Measurements from ENCODE around the gene DNAI2. TPM values are rescaled to one million over a fixed set of nuclear protein-coding genes. Genes with fewer than 3 reads are reported as not detected.

Gene DNAI2
- total and polyA plus RNA-seq, 7 donors = not detected

- no peaks in the 10 kb centered on the region for H3K9me3 ChIP-seq
- no peaks in the 10 kb centered on the region for H3K4me1 ChIP-seq
- no peaks in the 10 kb centered on the region for H3K36me3 ChIP-seq (ENCODE audit: insufficient read depth in 1 of 2, low read depth in 1 of 2)
- intact Hi-C loops (cut with DNase I) = no loop called here
- WGBS, 3 donors = 58 to 63% (median 58%) methylated on average over 15 of the region's 15 CpGs
- DNase-seq (no peak), ATAC-seq (no peak)
- H3K27ac ChIP-seq = no peak overlapping the region
- no peaks in the 10 kb centered on the region for H3K27me3 ChIP-seq (ENCODE audit: insufficient read depth in 3 of 3, low read length in 2 of 3)
- TF ChIP-seq, protein P1, sequence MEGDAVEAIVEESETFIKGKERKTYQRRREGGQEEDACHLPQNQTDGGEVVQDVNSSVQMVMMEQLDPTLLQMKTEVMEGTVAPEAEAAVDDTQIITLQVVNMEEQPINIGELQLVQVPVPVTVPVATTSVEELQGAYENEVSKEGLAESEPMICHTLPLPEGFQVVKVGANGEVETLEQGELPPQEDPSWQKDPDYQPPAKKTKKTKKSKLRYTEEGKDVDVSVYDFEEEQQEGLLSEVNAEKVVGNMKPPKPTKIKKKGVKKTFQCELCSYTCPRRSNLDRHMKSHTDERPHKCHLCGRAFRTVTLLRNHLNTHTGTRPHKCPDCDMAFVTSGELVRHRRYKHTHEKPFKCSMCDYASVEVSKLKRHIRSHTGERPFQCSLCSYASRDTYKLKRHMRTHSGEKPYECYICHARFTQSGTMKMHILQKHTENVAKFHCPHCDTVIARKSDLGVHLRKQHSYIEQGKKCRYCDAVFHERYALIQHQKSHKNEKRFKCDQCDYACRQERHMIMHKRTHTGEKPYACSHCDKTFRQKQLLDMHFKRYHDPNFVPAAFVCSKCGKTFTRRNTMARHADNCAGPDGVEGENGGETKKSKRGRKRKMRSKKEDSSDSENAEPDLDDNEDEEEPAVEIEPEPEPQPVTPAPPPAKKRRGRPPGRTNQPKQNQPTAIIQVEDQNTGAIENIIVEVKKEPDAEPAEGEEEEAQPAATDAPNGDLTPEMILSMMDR (IDR thresholded peaks at IDR 0.05) = no peak
- no peak overlapping the region for H3K4me3 ChIP-seq
Measured at GRCh38 chr17:74307984-74308773, 34.1 kb downstream of the DNAI2 start.

- TF ChIP-seq, protein P1 (IDR thresholded peaks at IDR 0.05) = no peak
- Histone ChIP-seq H3K4me3 (no peak overlapping the region), H3K36me3 (ENCODE audit: insufficient read depth in 1 of 2, low read depth in 1 of 2) (no peaks in the 10 kb centered on the region), H3K4me1 (no peaks in the 10 kb centered on the region), H3K27me3 (ENCODE audit: insufficient read depth in 3 of 3, low read length in 2 of 3) (no peaks in the 10 kb centered on the region), H3K9me3 (no peaks in the 10 kb centered on the region), H3K27ac (no peak overlapping the region)
- no peak for ATAC-seq
- intact Hi-C loops (cut with DNase I) = no loop called here
- no peak for DNase-seq
- WGBS, 3 donors = 70 to 86% (median 74%) methylated on average over 12 of the region's 12 CpGs
Measured at GRCh38 chr17:74309902-74310301, 35.9 kb downstream of the DNAI2 start.

GRCh38 chr17:74314877-74315276 is 40.8 kb downstream of the DNAI2 start:
- H3K27me3 ChIP-seq (ENCODE audit: insufficient read depth in 3 of 3, low read length in 2 of 3) = no peaks in the 10 kb centered on the region
- no peaks in the 10 kb centered on the region for H3K9me3 ChIP-seq
- H3K36me3 ChIP-seq (ENCODE audit: insufficient read depth in 1 of 2, low read depth in 1 of 2) = no peaks in the 10 kb centered on the region
- no peaks in the 10 kb centered on the region for H3K4me1 ChIP-seq
- ATAC-seq (no peak), DNase-seq (no peak)
- WGBS, 3 donors = 77 to 86% (median 81%) methylated on average over 15 of the region's 15 CpGs
- TF ChIP-seq, protein P1 (IDR thresholded peaks at IDR 0.05) = no peak
- intact Hi-C loops (cut with DNase I) = no loop called here
- H3K27ac ChIP-seq = no peak overlapping the region
- H3K4me3 ChIP-seq = no peak overlapping the region

- 46 to 51% (median 48%) methylated on average over 10 of the region's 10 CpGs for WGBS, 3 donors
- TF ChIP-seq, protein P1 (IDR thresholded peaks at IDR 0.05) = no peak
- no peaks in the 10 kb centered on the region for H3K9me3 ChIP-seq
- H3K4me1 ChIP-seq = no peaks in the 10 kb centered on the region
- H3K36me3 ChIP-seq (ENCODE audit: insufficient read depth in 1 of 2, low read depth in 1 of 2) = no peaks in the 10 kb centered on the region
- ATAC-seq (no peak), DNase-seq (no peak)
- no peak overlapping the region for H3K4me3 ChIP-seq
- H3K27ac ChIP-seq = no peak overlapping the region
- no peaks in the 10 kb centered on the region for H3K27me3 ChIP-seq (ENCODE audit: insufficient read depth in 3 of 3, low read length in 2 of 3)
- intact Hi-C loops (cut with DNase I) = no loop called here
Measured at GRCh38 chr17:74316220-74316619, 42.2 kb downstream of the DNAI2 start.

DNA sequence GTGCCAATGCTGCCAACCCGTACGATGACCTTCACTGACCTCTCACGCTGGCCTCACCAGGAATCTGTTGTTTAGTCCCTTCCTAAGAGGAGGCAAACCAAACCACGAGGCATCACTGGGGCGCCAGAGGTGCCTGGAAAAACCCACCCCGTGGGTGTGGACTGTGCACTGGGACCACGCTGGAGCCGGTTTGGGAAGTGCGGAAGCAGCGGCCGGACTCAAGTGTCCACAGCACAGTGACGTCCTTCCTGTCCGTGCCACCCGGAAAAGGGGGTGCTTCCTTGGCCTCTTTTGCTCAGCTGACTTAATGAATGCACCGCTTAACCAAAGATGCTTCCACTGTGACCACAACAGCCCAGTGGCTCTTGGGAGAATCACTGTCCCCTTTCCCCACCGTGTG is 43.0 kb downstream of the DNAI2 start:
- H3K27ac ChIP-seq = no peak overlapping the region
- H3K36me3 ChIP-seq (ENCODE audit: insufficient read depth in 1 of 2, low read depth in 1 of 2) = no peaks in the 10 kb centered on the region
- intact Hi-C loops (cut with DNase I) = no loop called here
- ATAC-seq (no peak), DNase-seq (no peak)
- no peaks in the 10 kb centered on the region for H3K27me3 ChIP-seq (ENCODE audit: insufficient read depth in 3 of 3, low read length in 2 of 3)
- TF ChIP-seq, protein P1 (IDR thresholded peaks at IDR 0.05) = no peak
- H3K4me3 ChIP-seq = no peak overlapping the region
- no peaks in the 10 kb centered on the region for H3K4me1 ChIP-seq
- H3K9me3 ChIP-seq = no peaks in the 10 kb centered on the region
- 63 to 65% (median 63%) methylated on average over 16 of the region's 16 CpGs for WGBS, 3 donors
